Cerebellar cortex (tissue), 1 donor: ENCODE data around the gene ACSM5.
"Not testable (repeated sequence)": the region's sequence is repeated elsewhere in the genome, so short reads cannot be mapped to it uniquely, and the experiment has no call there.

Experiments used
- DNase-seq: peaks from one replicate; pipeline ENCODE4 v3.0.0-alpha.2; 2015; ENCODE audit warnings: low spot score

ACSM5 gene

GRCh38 chr16:20398603-20399002 is 10.7 kb upstream of the ACSM5 start:
- no peak for DNase-seq

GRCh38 chr16:20399185-20399584 is 10.1 kb upstream of the ACSM5 start:
- DNase-seq = no peak

GRCh38 chr16:20401066-20401465 is 8.3 kb upstream of the ACSM5 start:
- DNase-seq = no peak

- no peak for DNase-seq
Observed at GRCh38 chr16:20401475-20402016, 7.8 kb upstream of the ACSM5 start.

- DNase-seq = no peak
Observed at GRCh38 chr16:20402651-20403050, 6.7 kb upstream of the ACSM5 start.

GRCh38 chr16:20404637-20405036 is 4.7 kb upstream of the ACSM5 start, which contains the start of gene PDILT:
Gene PDILT (minus strand): TSS chr16:20404737. CDS start chr16:20399300, 5,437 bp downstream.
- DNase-seq = no peak

- no peak for DNase-seq
Observed at GRCh38 chr16:20410121-20410723, 888 bp downstream of the ACSM5 start.

GRCh38 chr16:20411055-20411454 is 1.7 kb downstream of the ACSM5 start:
- no peak for DNase-seq

GRCh38 chr16:20415541-20415940 is 6.2 kb downstream of the ACSM5 start:
- DNase-seq = no peak

- DNase-seq = not testable (repeated sequence)
Observed at GRCh38 chr16:20419093-20419492, 9.8 kb downstream of the ACSM5 start.

GRCh38 chr16:20421748-20422147 is 12.4 kb downstream of the ACSM5 start:
- not testable (repeated sequence) for DNase-seq

GRCh38 chr16:20423772-20424128 is 14.4 kb downstream of the ACSM5 start:
- DNase-seq = not testable (repeated sequence)

GRCh38 chr16:20424129-20424866 is 15.0 kb downstream of the ACSM5 start:
- DNase-seq = no peak

- not testable (repeated sequence) for DNase-seq
Observed at GRCh38 chr16:20427401-20427797, 18.1 kb downstream of the ACSM5 start.

- not testable (repeated sequence) for DNase-seq
Observed at GRCh38 chr16:20429499-20429898, 20.2 kb downstream of the ACSM5 start.

- DNase-seq = not testable (repeated sequence)
Observed at GRCh38 chr16:20430480-20430879, 21.1 kb downstream of the ACSM5 start.

GRCh38 chr16:20430948-20431347 is 21.6 kb downstream of the ACSM5 start:
- no peak for DNase-seq

GRCh38 chr16:20438950-20439349 is 29.6 kb downstream of the ACSM5 start:
- DNase-seq = not testable (repeated sequence)

GRCh38 chr16:20439820-20440231 is 30.5 kb downstream of the ACSM5 start:
- DNase-seq = not testable (repeated sequence)

GRCh38 chr16:20440731-20441130 is 31.4 kb downstream of the ACSM5 start:
- DNase-seq = not testable (repeated sequence)

GRCh38 chr16:20441191-20441590 is 31.9 kb downstream of the ACSM5 start:
- no peak for DNase-seq

- not testable (repeated sequence) for DNase-seq
Observed at GRCh38 chr16:20441859-20442258, 32.5 kb downstream of the ACSM5 start.
